Left ventricle myocardium inferior (tissue), 1 donor: ENCODE data around the gene RPS6KA4. TPM values are rescaled to one million over a fixed set of nuclear protein-coding genes. Genes with fewer than 3 reads are reported as not detected.

ENCODE experiments used
- DNase-seq: peaks from one replicate; pipeline ENCODE4 v3.0.0-alpha.2; 2020
- H3K27ac ChIP-seq: fragments of 200-600 bp; replicated peaks from 2 replicates; pipeline ENCODE4 v1.8.0; 2021
- H3K27me3 ChIP-seq: fragments of 200-600 bp; 2 replicates; pipeline ENCODE4 v1.8.0; 2021; ENCODE audit warnings: low read depth
- H3K36me3 ChIP-seq: fragments of 200-600 bp; 2 replicates; pipeline ENCODE4 v1.8.0; 2021
- H3K4me1 ChIP-seq: fragments of 200-600 bp; 2 replicates; pipeline ENCODE4 v1.8.0; 2021
- H3K4me3 ChIP-seq: fragments of 200-600 bp; 2 replicates; pipeline ENCODE4 v1.8.0; 2021; ENCODE audit warnings: mild to moderate bottlenecking, moderate library complexity
- H3K9me3 ChIP-seq: fragments of 200-600 bp; replicated peaks from 2 replicates; pipeline ENCODE4 v1.8.0; 2021
- intact Hi-C: fragments of 100-400 bp; cut with micrococcal nuclease; formaldehyde crosslinking; loops from one replicate; pipeline ENCODE4 v1.11.0; 2022
- total RNA-seq: library from RNA; stranded (reverse); fragmentation: NEBNext Ultra II Directional; extraction: Animal tissue kit (Norgen Biotek cat#: 25700); gene quantifications from one replicate; pipeline ENCODE4 v1.2.1, GENCODE V29; 2021
- TF ChIP-seq, protein P1 (sequence below): fragments of 200-600 bp; IDR thresholded peaks from 2 replicates; pipeline ENCODE4 v1.8.0; 2021; ENCODE audit warnings: antibody characterized with exemption, mild to moderate bottlenecking, borderline replicate concordance
- donor health status: DM: no; HTN: yes; CAD: no; lungs with severe emphysema.

RPS6KA4 gene
- total RNA-seq, 1 donor from 2014 or later = 16.8 TPM

DNA sequence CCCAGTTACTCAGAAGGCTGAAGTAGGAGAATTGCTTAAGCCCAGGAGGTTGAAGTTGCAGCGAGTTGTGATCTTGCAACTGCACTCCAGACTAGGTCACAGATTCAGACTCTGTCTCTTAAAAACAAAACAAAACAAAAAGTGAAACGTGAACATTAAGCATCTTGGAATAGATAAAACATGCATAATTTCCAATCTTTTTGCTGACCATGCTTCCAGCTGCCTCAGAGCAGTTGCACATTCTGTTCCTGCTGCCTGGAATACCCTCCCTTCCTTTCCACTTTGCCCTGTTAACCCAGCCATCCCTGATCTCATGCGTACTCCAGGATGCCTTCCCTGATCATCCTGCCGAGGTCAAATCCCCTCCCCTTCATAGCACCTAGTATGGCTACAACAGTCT is 19.7 kb upstream of the RPS6KA4 start:
- Histone ChIP-seq H3K4me1 (peaks cover 18% of the 10 kb centered on the region), H3K27ac (no peak overlapping the region), H3K36me3 (no peaks in the 10 kb centered on the region), H3K4me3 (no peak overlapping the region), H3K9me3 (no peaks in the 10 kb centered on the region), H3K27me3 (peaks cover 7% of the 10 kb centered on the region)
- DNase-seq = no peak
- intact Hi-C loops = no loop called here
- TF ChIP-seq, protein P1, sequence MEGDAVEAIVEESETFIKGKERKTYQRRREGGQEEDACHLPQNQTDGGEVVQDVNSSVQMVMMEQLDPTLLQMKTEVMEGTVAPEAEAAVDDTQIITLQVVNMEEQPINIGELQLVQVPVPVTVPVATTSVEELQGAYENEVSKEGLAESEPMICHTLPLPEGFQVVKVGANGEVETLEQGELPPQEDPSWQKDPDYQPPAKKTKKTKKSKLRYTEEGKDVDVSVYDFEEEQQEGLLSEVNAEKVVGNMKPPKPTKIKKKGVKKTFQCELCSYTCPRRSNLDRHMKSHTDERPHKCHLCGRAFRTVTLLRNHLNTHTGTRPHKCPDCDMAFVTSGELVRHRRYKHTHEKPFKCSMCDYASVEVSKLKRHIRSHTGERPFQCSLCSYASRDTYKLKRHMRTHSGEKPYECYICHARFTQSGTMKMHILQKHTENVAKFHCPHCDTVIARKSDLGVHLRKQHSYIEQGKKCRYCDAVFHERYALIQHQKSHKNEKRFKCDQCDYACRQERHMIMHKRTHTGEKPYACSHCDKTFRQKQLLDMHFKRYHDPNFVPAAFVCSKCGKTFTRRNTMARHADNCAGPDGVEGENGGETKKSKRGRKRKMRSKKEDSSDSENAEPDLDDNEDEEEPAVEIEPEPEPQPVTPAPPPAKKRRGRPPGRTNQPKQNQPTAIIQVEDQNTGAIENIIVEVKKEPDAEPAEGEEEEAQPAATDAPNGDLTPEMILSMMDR = no peak

DNA sequence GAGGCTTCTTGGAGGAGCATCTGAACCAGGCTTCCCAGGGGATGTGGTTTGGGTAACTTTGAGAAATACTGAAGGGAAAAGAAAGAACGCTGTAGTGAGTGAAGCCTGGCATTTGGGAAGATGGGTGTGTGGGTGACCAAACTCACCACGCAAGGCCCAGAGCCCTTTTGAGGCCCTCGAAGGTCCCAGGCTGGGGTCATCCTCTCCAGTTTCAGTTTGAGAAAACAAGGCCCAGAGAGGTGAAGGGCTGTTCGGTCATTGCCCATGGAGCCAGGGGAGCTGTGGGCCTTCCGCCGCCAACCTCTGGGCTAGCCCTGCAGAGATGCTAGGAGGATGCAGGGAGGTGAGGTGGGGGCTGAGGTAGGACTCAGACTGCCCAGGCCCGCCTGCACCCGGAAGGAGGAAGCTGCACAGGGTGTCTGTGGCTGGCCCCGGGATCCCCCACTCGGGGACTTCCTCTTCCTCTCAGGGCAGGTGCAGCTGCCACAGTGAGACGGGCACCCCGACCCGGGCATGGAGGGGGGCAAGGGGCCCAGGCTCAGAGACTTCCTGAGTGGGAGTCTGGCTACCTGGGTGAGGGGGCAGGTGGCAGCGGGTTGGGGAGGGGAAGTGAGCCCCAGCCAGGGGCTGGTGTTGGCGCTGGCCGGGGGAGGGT is 19.1 kb upstream of the RPS6KA4 start, which contains the start of gene CCDC88B:
Gene CCDC88B (plus strand): TSS at position 451 of the 655 bp plus-strand sequence. CDS start 63 bp downstream, at position 514.
- Histone ChIP-seq H3K27me3 (peaks cover 7% of the 10 kb centered on the region), H3K4me3 (peak within 1 kb of the TSS; percentile 36), H3K27ac (no peak within 1 kb of the TSS), H3K4me1 (peaks cover 18% of the 10 kb centered on the region), H3K36me3 (no peaks in the 10 kb centered on the region), H3K9me3 (no peaks in the 10 kb centered on the region)
- intact Hi-C loops = no loop called here
- TF ChIP-seq, protein P1 = no peak
- DNase-seq = peak; percentile 65

DNA sequence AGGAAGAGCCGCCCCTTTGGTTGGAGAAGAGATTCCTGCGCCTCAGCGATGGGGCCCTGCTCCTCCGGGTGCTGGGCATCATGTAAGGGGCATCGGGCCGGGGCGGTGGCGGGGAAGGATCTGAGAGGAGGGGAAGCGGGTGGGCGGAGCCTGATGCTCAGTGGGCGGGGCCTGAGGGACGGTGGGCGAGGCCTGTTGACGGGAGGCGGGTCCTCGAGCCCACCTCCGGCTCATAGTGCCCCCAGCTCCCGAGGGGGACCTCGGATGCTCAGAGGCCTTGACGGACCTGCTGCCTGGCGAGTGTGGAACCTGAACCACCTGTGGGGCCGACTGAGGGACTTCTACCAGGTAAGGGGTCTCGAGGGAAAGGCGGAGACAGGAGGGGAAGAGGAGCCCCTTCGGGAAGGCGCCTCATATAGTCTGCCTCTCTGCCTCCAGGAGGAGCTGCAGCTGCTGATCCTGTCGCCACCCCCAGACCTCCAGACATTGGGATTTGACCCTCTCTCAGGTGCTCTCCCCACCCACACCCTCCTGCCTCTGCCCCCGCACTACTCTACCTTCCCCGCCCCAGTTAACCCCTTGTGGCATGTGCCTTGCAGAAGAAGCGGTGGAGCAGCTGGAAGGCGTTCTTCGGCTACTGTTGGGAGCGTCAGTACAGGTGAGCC is 18.2 kb upstream of the RPS6KA4 start:
- peaks cover 7% of the 10 kb centered on the region for H3K27me3 ChIP-seq
- no peak overlapping the region for H3K27ac ChIP-seq
- H3K4me3 ChIP-seq = peak overlapping the region; percentile 36
- H3K4me1 ChIP-seq = peaks cover 18% of the 10 kb centered on the region
- intact Hi-C loops = no loop called here
- H3K9me3 ChIP-seq = no peaks in the 10 kb centered on the region
- no peaks in the 10 kb centered on the region for H3K36me3 ChIP-seq
- no peak for DNase-seq
- TF ChIP-seq, protein P1 = no peak

DNA sequence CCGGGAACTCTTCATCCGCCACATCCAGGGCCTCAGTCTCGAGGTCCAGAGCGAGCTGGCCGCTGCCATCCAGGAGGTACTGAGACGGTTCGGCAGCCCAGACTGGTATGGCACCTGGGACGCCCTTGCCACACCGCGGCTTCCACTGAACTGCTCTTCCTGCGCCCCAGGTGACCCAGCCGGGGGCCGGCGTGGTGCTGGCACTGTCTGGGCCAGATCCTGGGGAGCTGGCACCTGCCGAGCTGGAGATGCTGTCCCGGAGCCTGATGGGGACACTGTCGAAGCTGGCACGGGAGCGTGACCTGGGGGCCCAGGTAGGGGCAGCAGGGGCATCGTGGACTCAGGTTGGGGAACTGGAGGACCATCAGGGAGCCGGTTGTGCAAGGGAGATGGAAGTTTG is 17.5 kb upstream of the RPS6KA4 start:
- peaks cover 7% of the 10 kb centered on the region for H3K27me3 ChIP-seq
- intact Hi-C loops = no loop called here
- TF ChIP-seq, protein P1 = no peak
- H3K9me3 ChIP-seq = no peaks in the 10 kb centered on the region
- no peak overlapping the region for H3K27ac ChIP-seq
- no peaks in the 10 kb centered on the region for H3K36me3 ChIP-seq
- no peak overlapping the region for H3K4me3 ChIP-seq
- no peak for DNase-seq
- peaks cover 18% of the 10 kb centered on the region for H3K4me1 ChIP-seq

DNA sequence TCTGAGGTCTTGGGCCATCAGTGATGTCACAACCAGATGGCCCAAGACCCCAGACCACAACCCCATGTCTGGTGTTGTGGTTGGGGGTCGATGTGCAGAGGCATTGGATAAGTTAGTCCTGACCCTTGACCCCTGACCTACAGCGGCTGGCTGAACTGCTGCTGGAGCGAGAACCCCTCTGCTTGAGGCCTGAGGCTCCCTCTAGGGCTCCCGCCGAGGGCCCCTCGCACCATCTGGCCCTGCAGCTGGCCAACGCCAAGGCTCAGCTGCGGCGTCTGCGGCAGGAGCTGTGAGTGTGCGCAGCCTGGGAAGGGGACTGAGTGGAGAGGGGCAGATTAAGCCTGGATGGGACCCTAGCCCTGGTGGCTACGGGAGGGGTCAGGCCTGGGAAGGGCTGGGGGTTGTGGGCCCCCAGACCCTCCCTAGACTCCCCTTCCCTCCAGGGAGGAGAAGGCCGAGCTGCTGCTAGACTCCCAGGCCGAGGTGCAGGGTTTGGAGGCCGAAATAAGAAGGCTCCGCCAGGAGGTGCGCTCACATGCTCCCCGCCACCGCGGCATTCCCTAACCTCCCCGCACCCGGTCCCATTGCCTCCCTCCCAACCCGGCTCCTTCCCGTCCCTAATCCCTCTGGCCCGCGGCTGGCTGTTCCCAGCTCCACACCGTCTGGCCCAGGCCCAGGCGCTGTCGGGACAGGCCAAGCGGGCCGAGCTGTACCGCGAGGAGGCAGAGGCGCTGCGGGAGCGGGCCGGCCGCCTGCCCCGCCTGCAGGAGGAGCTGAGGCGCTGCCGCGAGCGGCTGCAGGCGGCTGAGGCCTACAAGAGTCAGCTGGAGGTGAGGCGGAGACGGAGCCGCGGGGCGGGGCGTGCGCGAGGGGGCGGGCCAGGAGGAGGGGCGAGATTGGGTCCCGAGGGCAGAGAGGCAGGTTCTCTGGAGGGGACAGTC is 16.8 kb upstream of the RPS6KA4 start:
- peak; percentile 91 for DNase-seq
- Histone ChIP-seq H3K4me1 (peaks cover 18% of the 10 kb centered on the region), H3K27me3 (peaks cover 7% of the 10 kb centered on the region), H3K9me3 (no peaks in the 10 kb centered on the region), H3K27ac (peak overlapping the region; percentile 79), H3K4me3 (peak overlapping the region; percentile 61), H3K36me3 (no peaks in the 10 kb centered on the region)
- TF ChIP-seq, protein P1 = peak; percentile 65
- intact Hi-C loops = no loop called here
